OCI-LY1 (cell line): ENCODE results near the gene HDAC11.

ENCODE experiments used
- H2AFZ ChIP-seq: fragments of 200-600 bp; sonication (generic), shearing (Covaris generic); 2 replicates; pipeline ENCODE4 v1.6.0; 2014; ENCODE audit warnings: antibody characterized with exemption, mild to moderate bottlenecking, low read length
- H3F3A ChIP-seq: fragments of 200-600 bp; sonication (generic), shearing (Covaris generic); 2 replicates; pipeline ENCODE4 v1.6.0; 2014; ENCODE audit warnings: mild to moderate bottlenecking, antibody characterized with exemption, low read length, moderate library complexity; ENCODE audit not compliant: insufficient read depth
- H3K27ac ChIP-seq: fragments of 200-600 bp; sonication (generic); 2 replicates; pipeline ENCODE4 v1.5.1; 2014; ENCODE audit warnings: low read length, mixed run types, mild to moderate bottlenecking, low read depth; ENCODE audit not compliant: poor library complexity, severe bottlenecking
- H3K27me3 ChIP-seq: fragments of 200-600 bp; sonication (generic); 2 replicates; pipeline ENCODE4 v1.6.0; 2014; ENCODE audit warnings: antibody characterized with exemption, mild to moderate bottlenecking, low read length, moderate library complexity; ENCODE audit not compliant: insufficient read depth
- H3K36me3 ChIP-seq: fragments of 200-600 bp; sonication (generic); 2 replicates; pipeline ENCODE4 v1.6.1; 2014; ENCODE audit warnings: mild to moderate bottlenecking, antibody characterized with exemption, low read length, moderate library complexity, mixed read lengths; ENCODE audit not compliant: insufficient read depth
- H3K4me1 ChIP-seq: fragments of 200-600 bp; sonication (generic); 2 replicates; pipeline ENCODE4 v1.5.1; 2014; ENCODE audit warnings: mild to moderate bottlenecking, low read length, moderate library complexity; ENCODE audit not compliant: insufficient read depth, severe bottlenecking
- H3K4me2 ChIP-seq: fragments of 200-600 bp; sonication (generic), shearing (Covaris generic); 2 replicates; pipeline ENCODE4 v1.6.1; 2014; ENCODE audit warnings: low read length
- H3K4me3 ChIP-seq: fragments of 200-600 bp; sonication (generic); 2 replicates; pipeline ENCODE4 v1.5.1; 2014; ENCODE audit warnings: low read length, low read depth, mild to moderate bottlenecking, mixed read lengths; ENCODE audit not compliant: poor library complexity, severe bottlenecking
- H3K79me2 ChIP-seq: fragments of 200-600 bp; shearing (Covaris generic); 2 replicates; pipeline ENCODE4 v1.6.1; 2016; ENCODE audit warnings: mixed run types, low read length, mixed read lengths; ENCODE audit not compliant: insufficient read depth
- H3K9ac ChIP-seq: fragments of 200-600 bp; sonication (generic), shearing (Covaris generic); 2 replicates; pipeline ENCODE4 v1.6.1; 2014; ENCODE audit warnings: mild to moderate bottlenecking, low read length, mixed read lengths
- H3K9me2 ChIP-seq: fragments of 200-600 bp; sonication (generic), shearing (Covaris generic); 2 replicates; pipeline ENCODE4 v1.6.1; 2014; ENCODE audit warnings: low read depth, mild to moderate bottlenecking, low read length, mixed read lengths
- H3K9me3 ChIP-seq: fragments of 200-600 bp; shearing (Covaris generic); 2 replicates; pipeline ENCODE4 v1.6.1; 2014; ENCODE audit warnings: low read length, mixed read lengths
- H4K20me1 ChIP-seq: fragments of 200-600 bp; sonication (generic), shearing (Covaris generic); 2 replicates; pipeline ENCODE4 v1.6.0; 2016; ENCODE audit warnings: mild to moderate bottlenecking, low read length; ENCODE audit not compliant: insufficient read depth
- CTCF ChIP-seq: fragments of 200-600 bp; sonication (generic), shearing (Covaris generic); IDR thresholded peaks from 2 replicates; pipeline ENCODE4 v1.5.1; 2017; ENCODE audit warnings: mild to moderate bottlenecking, antibody characterized with exemption, low read length, moderate library complexity, mixed read lengths
- EZH2 ChIP-seq: fragments of 200-600 bp; sonication (generic), shearing (Covaris generic); IDR thresholded peaks from 2 replicates; pipeline ENCODE4 v1.8.0; 2017; ENCODE audit warnings: borderline replicate concordance, mixed run types, mild to moderate bottlenecking, antibody characterized with exemption, low read length, moderate library complexity, mixed read lengths

The HDAC11 gene

GRCh38 chr3:13457593-13457992, 22.5 kb upstream of the HDAC11 start:
- TF ChIP-seq EZH2 (no peak), CTCF (no peak)
- H3K79me2 ChIP-seq, result no peaks in the 10 kb centered on the region

GRCh38 chr3:13459605-13460340, 20.3 kb upstream of the HDAC11 start:
- Histone ChIP-seq H3K27me3 (0 out of 2 replicates have a peak, but pooled peaks cover 8% of the 10 kb centered on the region), H2AFZ (no peak overlapping the region), H3K9ac (no peak overlapping the region)

More at GRCh38 chr3:13457593-13457992, 22.5 kb upstream of the HDAC11 start:
- H3K4me3 ChIP-seq, result no peak overlapping the region
- H3K36me3 ChIP-seq, result no peaks in the 10 kb centered on the region
- 0 out of 2 replicates have a peak, but pooled peaks cover 4% of the 10 kb centered on the region for H3K27me3 ChIP-seq
- H2AFZ ChIP-seq, result no peak overlapping the region
- no peak overlapping the region for H3K27ac ChIP-seq
- no peaks in the 10 kb centered on the region for H3F3A ChIP-seq
- no peaks in the 10 kb centered on the region for H4K20me1 ChIP-seq
- H3K9ac ChIP-seq, result no peak overlapping the region
- H3K9me2 ChIP-seq, result no peaks in the 10 kb centered on the region
- no peaks in the 10 kb centered on the region for H3K9me3 ChIP-seq
- H3K4me2 ChIP-seq, result no peak overlapping the region
- peaks cover 2% of the 10 kb centered on the region for H3K4me1 ChIP-seq

DNA sequence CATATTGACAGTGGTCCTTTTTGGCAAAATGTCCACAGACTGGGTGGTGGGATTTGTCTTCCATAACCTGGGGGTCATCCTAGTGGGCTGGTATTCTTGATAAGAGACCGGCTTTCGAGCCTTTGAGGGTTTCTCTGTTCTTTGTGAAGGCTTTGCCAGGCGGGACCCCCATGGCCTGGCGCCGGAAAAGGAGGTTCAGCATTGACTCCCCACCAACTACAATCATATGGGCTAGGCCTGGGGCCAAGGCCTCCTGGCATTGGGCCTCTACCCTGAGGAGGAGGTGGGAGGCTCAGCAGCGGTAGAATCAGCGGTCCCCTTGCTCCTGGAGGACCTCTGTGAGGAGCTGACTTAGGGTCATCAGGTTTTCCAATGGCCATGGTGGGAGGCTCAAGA, 19.8 kb upstream of the HDAC11 start:
- Histone ChIP-seq H3K4me1 (no peaks in the 10 kb centered on the region), H3F3A (no peaks in the 10 kb centered on the region), H4K20me1 (no peaks in the 10 kb centered on the region), H3K27ac (no peak overlapping the region), H3K9me2 (no peaks in the 10 kb centered on the region), H3K4me2 (no peak overlapping the region), H2AFZ (no peak overlapping the region), H3K9me3 (no peaks in the 10 kb centered on the region), H3K4me3 (no peak overlapping the region), H3K36me3 (no peaks in the 10 kb centered on the region), H3K27me3 (0 out of 2 replicates have a peak, but pooled peaks cover 8% of the 10 kb centered on the region), H3K9ac (no peak overlapping the region), H3K79me2 (no peaks in the 10 kb centered on the region)
- TF ChIP-seq CTCF (no peak), EZH2 (no peak)

More at GRCh38 chr3:13459605-13460340, 20.3 kb upstream of the HDAC11 start:
- H3K9me2 ChIP-seq, result no peaks in the 10 kb centered on the region
- no peak overlapping the region for H3K4me3 ChIP-seq
- no peaks in the 10 kb centered on the region for H3K79me2 ChIP-seq
- no peaks in the 10 kb centered on the region for H3K36me3 ChIP-seq
- H4K20me1 ChIP-seq, result no peaks in the 10 kb centered on the region
- H3F3A ChIP-seq, result no peaks in the 10 kb centered on the region
- no peak overlapping the region for H3K4me2 ChIP-seq
- H3K9me3 ChIP-seq, result no peaks in the 10 kb centered on the region
- H3K4me1 ChIP-seq, result no peaks in the 10 kb centered on the region
- TF ChIP-seq EZH2 (no peak), CTCF (no peak)
- H3K27ac ChIP-seq, result no peak overlapping the region
